ENCODE results near the gene MYO5A.
"Not testable (repeated sequence)": the region's sequence is repeated elsewhere in the genome, so short reads cannot be mapped to it uniquely, and the experiment has no call there.

Gene MYO5A

DNA sequence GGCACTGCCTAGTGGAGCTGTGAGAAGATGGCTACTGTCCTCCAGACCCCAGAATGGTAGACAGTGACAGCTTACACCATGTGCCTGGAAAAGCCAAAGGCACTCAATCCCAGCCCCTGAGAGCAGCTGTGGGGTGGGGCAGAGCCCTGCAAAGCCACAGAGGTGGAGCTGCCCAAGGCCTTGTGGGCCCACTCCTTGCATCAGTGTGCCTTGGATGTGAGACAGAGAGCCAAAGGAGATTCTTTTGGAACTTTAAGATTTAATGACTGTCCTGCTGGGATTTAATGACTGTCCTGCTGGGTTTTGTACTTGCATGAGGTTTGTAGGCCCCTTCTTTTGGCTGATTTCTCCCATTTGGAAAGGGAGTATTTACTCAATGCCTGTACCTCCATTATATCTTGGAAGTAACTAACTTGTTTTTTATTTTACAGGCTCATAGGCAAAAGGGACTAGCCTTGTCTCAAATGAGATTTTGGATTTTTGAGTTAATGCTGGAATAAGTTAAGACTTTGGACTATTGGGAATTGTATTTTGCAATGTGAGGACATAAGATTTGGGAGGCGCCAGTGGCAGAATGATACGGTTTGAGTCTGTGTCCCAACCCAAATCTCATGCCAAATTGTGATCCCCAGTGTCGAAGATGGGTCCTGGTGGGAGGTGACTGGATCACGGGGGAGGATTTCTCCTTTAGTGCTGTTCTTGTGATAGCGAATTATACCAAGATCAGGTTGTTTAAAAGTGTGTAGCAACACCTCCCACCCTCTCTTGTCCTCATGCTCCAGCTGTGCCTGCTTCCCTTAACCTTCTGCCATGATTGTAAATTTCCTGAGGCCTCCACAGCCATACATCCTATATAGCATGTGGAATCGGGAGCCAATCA, 80.4 kb downstream of the MYO5A start:
- TF ChIP-seq ZFX (IDR thresholded peaks at IDR 0.05) = no peak
- TF ChIP-seq CTCF (conservative IDR thresholded peaks at IDR 0.05) = no peak
- no peak overlapping the region for H3K27ac ChIP-seq

GRCh38 chr15:52445954-52446353, 82.7 kb downstream of the MYO5A start:
- no peak overlapping the region for H3K27ac ChIP-seq
- TF ChIP-seq ZFX (IDR thresholded peaks at IDR 0.05) = no peak
- TF ChIP-seq CTCF (conservative IDR thresholded peaks at IDR 0.05) = no peak

- TF ChIP-seq CTCF (conservative IDR thresholded peaks at IDR 0.05) = no peak
- TF ChIP-seq ZFX (IDR thresholded peaks at IDR 0.05) = no peak
Measured at GRCh38 chr15:52445553-52445952, 83.1 kb downstream of the MYO5A start.

DNA sequence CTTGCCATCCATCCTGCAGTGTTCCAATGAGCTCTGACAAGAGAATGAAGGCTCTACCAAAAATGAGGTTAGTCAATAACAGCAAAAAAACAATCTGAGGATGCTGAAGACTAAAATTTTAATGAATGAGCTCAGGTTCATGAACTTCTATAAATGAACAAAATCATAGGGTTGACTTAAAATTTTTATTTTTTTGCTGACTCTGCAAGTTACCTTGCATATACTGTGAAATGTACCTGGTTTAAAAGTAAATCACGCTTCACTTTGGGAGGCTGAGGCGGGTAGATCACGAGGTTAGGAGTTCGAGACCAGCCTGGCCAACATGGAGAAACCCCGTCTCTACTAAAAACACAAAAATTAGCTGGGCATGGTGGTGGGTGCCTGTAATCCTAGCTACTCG, 85.5 kb downstream of the MYO5A start:
- not testable (repeated sequence) for H3K27ac ChIP-seq

More at GRCh38 chr15:52445553-52445952, 83.1 kb downstream of the MYO5A start:
- H3K27ac ChIP-seq = no peak overlapping the region

- TF ChIP-seq CTCF (conservative IDR thresholded peaks at IDR 0.05) = no peak
- TF ChIP-seq ZFX (IDR thresholded peaks at IDR 0.05) = no peak
- H3K27ac ChIP-seq = no peak overlapping the region
Measured at GRCh38 chr15:52441841-52442240, 86.8 kb downstream of the MYO5A start.

- TF ChIP-seq ZFX (IDR thresholded peaks at IDR 0.05) (no peak), CTCF (conservative IDR thresholded peaks at IDR 0.05) (no peak)
- H3K27ac ChIP-seq = no peak overlapping the region
Measured at GRCh38 chr15:52440946-52441345, 87.7 kb downstream of the MYO5A start.

GRCh38 chr15:52440414-52440813, 88.3 kb downstream of the MYO5A start:
- TF ChIP-seq CTCF (conservative IDR thresholded peaks at IDR 0.05) (no peak), ZFX (IDR thresholded peaks at IDR 0.05) (no peak)
- no peak overlapping the region for H3K27ac ChIP-seq

DNA sequence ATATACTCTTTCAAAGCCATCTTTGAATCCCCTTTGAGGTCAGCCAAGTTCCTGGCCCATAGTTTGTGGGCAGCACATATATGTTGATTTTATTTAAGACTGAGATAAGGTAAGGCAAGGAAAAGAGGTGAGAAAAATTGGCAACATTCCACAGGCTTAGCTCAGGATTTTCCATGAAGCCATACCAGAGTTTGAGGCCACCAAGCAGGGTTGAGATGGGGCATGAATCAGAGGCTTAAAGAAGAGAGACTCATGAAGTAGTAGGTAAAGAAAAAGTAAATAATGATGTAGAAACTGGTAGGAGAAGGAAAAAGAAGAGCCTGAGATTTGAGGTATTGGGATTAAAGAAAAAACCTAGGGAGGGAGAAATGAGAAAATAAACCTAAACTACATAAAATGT, 89.2 kb downstream of the MYO5A start:
- TF ChIP-seq CTCF (conservative IDR thresholded peaks at IDR 0.05) (no peak), ZFX (IDR thresholded peaks at IDR 0.05) (no peak)

DNA sequence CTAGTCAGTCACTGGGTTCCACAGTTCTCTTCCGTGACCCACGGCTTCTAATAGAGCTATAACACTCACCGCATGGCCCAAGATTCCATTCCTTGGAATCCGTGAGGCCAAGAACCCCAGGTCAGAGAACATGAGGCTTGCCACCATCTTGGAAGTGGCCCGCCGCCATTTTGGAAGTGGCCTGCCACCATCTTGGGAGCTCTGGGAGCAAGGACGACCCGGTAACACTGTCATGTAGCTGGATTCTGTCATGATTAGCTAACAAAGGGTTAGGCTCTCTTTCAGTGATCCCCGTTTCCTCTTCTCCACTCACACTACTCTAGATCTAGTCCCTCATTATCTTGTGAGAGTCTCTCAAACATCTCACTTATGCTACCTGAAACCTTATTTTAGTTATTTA, 89.6 kb downstream of the MYO5A start:
- H3K27ac ChIP-seq = not testable (repeated sequence)

More for the DNA sequence above, 89.2 kb downstream of the MYO5A start:
- no peak overlapping the region for H3K27ac ChIP-seq

All from C4-2B (cell line).